Stomach (tissue), 9 donors: ENCODE measurements around the gene HTT. TPM values are rescaled to one million over a fixed set of nuclear protein-coding genes. Genes with fewer than 3 reads are reported as not detected.

Source experiments
- DNase-seq, 2 donors: peaks; one replicate each; pipeline versions ENCODE4 v3.0.0 to v3.0.0-alpha.2; 2013 to 2019
- H3K27ac ChIP-seq, 5 donors: fragments of 200-600 bp in 4 of 5; sonication (generic) in 4 of 5; one replicate each; pipeline ENCODE4 v1.5.1; 2013 to 2019; ENCODE audit warnings: mild to moderate bottlenecking in 1 of 5, moderate library complexity in 1 of 5
- H3K27me3 ChIP-seq, 3 donors: fragments of 200-600 bp; sonication (generic); one replicate each; pipeline ENCODE4 v1.5.1; 2017 to 2019; ENCODE audit warnings: mixed run types in 1 of 3
- H3K36me3 ChIP-seq, 4 donors: fragments of 200-600 bp; sonication (generic); 1 replicate in 3 of 4; 2 replicates in 1 of 4; pipeline ENCODE4 v1.5.1; 2016 to 2019
- H3K4me1 ChIP-seq, 4 donors: fragments of 200-600 bp; sonication (generic); one replicate each; pipeline ENCODE4 v1.5.1; 2016 to 2019
- H3K4me3 ChIP-seq, 4 donors: fragments of 200-600 bp; sonication (generic) in 3 of 4; one replicate each; pipeline ENCODE4 v1.5.1; 2016 to 2019; ENCODE audit warnings: mild to moderate bottlenecking in 1 of 4
- H3K9me3 ChIP-seq, 4 donors: fragments of 200-600 bp; sonication (generic); one replicate each; pipeline ENCODE4 v1.5.1; 2016 to 2019
- EP300 ChIP-seq: sonication (generic); formaldehyde crosslinking; IDR thresholded peaks from one replicate; pipeline ENCODE4 v1.6.1; 2017; ENCODE audit warnings: antibody characterized with exemption
- POLR2A ChIP-seq, 4 donors: fragments of 450-650 bp; IDR thresholded peaks; one replicate each; pipeline ENCODE4 v1.6.1; 2016; ENCODE audit warnings: antibody characterized with exemption in 4 of 4, control low read depth in 2 of 4, mild to moderate bottlenecking in 1 of 4, moderate library complexity in 1 of 4
- POLR2AphosphoS5 ChIP-seq, 3 donors: sonication (generic); formaldehyde crosslinking; IDR thresholded peaks; one replicate each; pipeline ENCODE4 v1.6.1; 2016; ENCODE audit warnings: antibody characterized with exemption in 3 of 3
- WGBS, 5 donors: extraction: QIAGEN DNeasy Blood & Tissue Kit in 3 of 5; methylation state at CpG; one replicate each; pipeline versions ENCODE4 v1.1.5 to v1.1.7; 2013 to 2018; 5-methylcytosine and 5-hydroxymethylcytosine counted together
- intact Hi-C: fragments of 100-400 bp; cut with DNase I; formaldehyde crosslinking; loops from one replicate; pipeline ENCODE4 v1.15.1; 2023; ENCODE audit warnings: low total_unique reads
- polyA plus RNA-seq, 3 donors: library from polyadenylated mRNA; stranded (reverse); fragments of 200-250 nt; gene quantifications; one replicate each; pipeline ENCODE4 v1.2.3, GENCODE V29; 2013
- total RNA-seq, 5 donors: library from RNA; depleted of rRNA; stranded (reverse); fragments of >200 nt; gene quantifications; one replicate each; pipeline versions ENCODE4 v1.1.0 to v1.2.3, GENCODE V29; 2014 to 2016
- TF ChIP-seq, protein P1 (sequence below), 7 experiments: fragments of 450-650 bp in 4 of 7; fragments of 200-600 bp in 3 of 7; sonication (generic) in 3 of 7; IDR thresholded peaks; one replicate each; pipeline ENCODE4 v1.5.1; 2016 to 2019; ENCODE audit warnings: antibody characterized with exemption in 7 of 7, control low read depth in 2 of 7, mild to moderate bottlenecking in 1 of 7
- donor health status: healthy with polysubstance abuse.
- donor health status: Bipolar disorder and iron deficiency.
- donor health status: healthy.

HTT gene
- total and polyA plus RNA-seq, 8 donors = 3.4 to 95.7 (median 41.6) TPM

DNA sequence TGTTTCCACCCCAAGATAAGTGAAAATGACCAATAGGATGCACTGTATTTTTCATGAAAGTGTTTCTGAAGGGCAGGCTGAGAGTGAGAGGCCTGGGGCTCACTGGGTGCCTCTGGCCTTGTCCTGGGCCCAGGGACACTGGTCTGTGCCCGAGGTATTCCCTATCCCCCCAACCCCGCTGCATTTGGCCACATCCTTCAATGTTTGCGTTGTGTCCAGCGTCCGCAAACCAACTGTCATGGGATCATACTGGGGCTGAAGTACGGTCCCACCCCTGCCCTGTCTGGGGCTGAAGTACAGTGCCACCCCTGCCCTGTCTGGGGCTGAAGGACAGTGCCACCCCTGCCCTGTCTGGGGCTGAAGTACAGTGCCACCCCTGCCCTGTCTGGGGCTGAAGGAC lies 152.5 kb downstream of the HTT start:
- DNase-seq = no peak
- Histone ChIP-seq H3K36me3 (peaks cover 74 to 95% (median 94%) of the 10 kb centered on the region in 4 donors), H3K4me3 (no peak overlapping the region), H3K9me3 (no peaks in the 10 kb centered on the region), H3K27ac (peak overlapping the region in 4 of 5 donors; percentile 17 to 74 (median 40)), H3K4me1 (peaks cover 0 to 15% (median 7%) of the 10 kb centered on the region in 4 donors), H3K27me3 (no peaks in the 10 kb centered on the region)
- 84 to 92% (median 84%) methylated on average over 2 to 6 of the region's 6 CpGs for WGBS, 5 donors
- no peak for TF ChIP-seq POLR2A (IDR thresholded peaks at IDR 0.05)
- TF ChIP-seq, protein P1, sequence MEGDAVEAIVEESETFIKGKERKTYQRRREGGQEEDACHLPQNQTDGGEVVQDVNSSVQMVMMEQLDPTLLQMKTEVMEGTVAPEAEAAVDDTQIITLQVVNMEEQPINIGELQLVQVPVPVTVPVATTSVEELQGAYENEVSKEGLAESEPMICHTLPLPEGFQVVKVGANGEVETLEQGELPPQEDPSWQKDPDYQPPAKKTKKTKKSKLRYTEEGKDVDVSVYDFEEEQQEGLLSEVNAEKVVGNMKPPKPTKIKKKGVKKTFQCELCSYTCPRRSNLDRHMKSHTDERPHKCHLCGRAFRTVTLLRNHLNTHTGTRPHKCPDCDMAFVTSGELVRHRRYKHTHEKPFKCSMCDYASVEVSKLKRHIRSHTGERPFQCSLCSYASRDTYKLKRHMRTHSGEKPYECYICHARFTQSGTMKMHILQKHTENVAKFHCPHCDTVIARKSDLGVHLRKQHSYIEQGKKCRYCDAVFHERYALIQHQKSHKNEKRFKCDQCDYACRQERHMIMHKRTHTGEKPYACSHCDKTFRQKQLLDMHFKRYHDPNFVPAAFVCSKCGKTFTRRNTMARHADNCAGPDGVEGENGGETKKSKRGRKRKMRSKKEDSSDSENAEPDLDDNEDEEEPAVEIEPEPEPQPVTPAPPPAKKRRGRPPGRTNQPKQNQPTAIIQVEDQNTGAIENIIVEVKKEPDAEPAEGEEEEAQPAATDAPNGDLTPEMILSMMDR (IDR thresholded peaks at IDR 0.05) = no peak
- no peak for TF ChIP-seq EP300
- no peak for TF ChIP-seq POLR2AphosphoS5 (IDR thresholded peaks at IDR 0.05)
- intact Hi-C loops = no loop called here

DNA sequence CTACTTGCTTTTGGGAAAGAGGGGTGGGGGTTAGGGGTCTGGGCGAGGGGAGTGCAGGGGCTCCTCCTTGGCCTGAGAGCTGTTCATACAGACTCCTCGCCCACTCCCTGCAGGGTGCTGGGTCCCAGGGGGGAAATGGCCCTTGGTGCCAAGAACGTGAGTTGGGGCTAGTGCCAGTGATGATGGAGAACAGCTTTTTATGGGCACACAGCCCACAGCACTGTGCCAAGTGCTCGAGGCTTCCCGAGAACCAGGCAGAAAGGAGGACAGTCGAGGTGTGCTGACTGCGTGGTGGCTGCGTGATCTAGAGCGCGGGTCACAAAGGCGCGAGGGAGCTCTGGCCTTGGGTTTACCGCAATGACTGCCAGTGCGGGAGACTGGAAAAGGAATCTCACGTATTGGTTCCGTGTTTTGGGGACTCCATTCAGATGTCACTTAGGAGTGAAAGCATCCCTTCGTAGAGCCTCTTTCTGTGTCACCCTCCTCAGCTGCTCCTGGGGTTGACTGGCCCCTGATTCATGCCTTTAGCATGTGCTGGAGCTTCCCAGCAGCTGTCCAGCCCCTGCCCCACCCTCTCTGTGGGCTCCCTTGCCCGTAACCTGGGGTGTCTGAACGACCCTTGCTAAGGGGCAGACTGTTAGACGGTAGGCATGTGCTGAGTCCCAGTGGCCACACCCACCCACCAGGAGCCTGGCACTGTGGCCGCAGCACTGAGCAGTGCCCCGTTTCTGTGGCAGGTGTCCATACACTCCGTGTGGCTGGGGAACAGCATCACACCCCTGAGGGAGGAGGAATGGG lies 153.6 kb downstream of the HTT start:
- 80 to 89% (median 85%) methylated on average over 23 of the region's 23 CpGs for WGBS, 5 donors
- no peak for DNase-seq
- no peak overlapping the region for H3K4me3 ChIP-seq
- TF ChIP-seq POLR2A (IDR thresholded peaks at IDR 0.05) (no peak), EP300 (no peak)
- H3K36me3 ChIP-seq = peaks cover 75 to 95% (median 94%) of the 10 kb centered on the region in 4 donors
- no peaks in the 10 kb centered on the region for H3K27me3 ChIP-seq
- no peaks in the 10 kb centered on the region for H3K9me3 ChIP-seq
- no peak overlapping the region for H3K27ac ChIP-seq
- intact Hi-C loops = no loop called here
- peaks cover 0 to 15% (median 7%) of the 10 kb centered on the region in 4 donors for H3K4me1 ChIP-seq

DNA sequence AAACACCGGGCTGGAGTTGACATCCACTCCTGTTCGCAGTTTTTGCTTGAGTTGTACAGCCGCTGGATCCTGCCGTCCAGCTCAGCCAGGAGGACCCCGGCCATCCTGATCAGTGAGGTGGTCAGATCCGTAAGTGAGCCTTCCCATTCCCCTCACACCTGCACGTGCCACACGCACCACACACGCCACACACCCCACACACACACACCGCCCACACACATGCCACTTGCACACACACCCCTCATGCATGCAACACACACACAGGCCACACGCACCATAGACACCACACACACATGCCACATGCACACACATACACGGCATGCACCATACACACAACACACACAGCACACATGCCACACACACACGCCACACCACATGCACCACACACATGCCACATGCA lies 154.4 kb downstream of the HTT start:
- TF ChIP-seq, protein P1 (IDR thresholded peaks at IDR 0.05) = no peak
- Histone ChIP-seq H3K4me3 (no peak overlapping the region), H3K4me1 (peaks cover 0 to 15% (median 7%) of the 10 kb centered on the region in 4 donors), H3K36me3 (peaks cover 71 to 95% (median 94%) of the 10 kb centered on the region in 4 donors), H3K27me3 (no peaks in the 10 kb centered on the region), H3K9me3 (no peaks in the 10 kb centered on the region), H3K27ac (no peak overlapping the region)
- WGBS, 5 donors = 89 to 98% (median 97%) methylated on average over 13 of the region's 13 CpGs
- no peak for DNase-seq
- intact Hi-C loops = no loop called here

DNA sequence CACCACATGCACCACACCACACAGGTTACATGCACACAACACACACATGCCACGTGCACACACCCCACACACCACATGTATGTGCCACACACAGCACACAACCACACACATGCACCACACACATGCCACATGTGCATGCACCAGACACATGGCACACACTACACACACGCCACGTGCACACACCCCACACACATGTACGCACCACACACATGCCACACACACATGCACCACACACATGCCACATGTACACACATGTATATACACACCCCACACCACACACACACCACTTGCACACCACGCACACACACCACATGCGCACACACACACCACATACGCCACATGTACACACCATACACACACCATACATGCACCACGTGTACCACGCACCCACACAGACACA lies 154.8 kb downstream of the HTT start:
- H3K27me3 ChIP-seq = no peaks in the 10 kb centered on the region
- H3K9me3 ChIP-seq = no peaks in the 10 kb centered on the region
- H3K4me1 ChIP-seq = peaks cover 0 to 15% (median 7%) of the 10 kb centered on the region in 4 donors
- TF ChIP-seq, protein P1 (IDR thresholded peaks at IDR 0.05) = no peak
- TF ChIP-seq POLR2AphosphoS5 (IDR thresholded peaks at IDR 0.05) (no peak), EP300 (no peak), POLR2A (IDR thresholded peaks at IDR 0.05) (no peak)
- peaks cover 71 to 95% (median 94%) of the 10 kb centered on the region in 4 donors for H3K36me3 ChIP-seq
- no peak for DNase-seq
- WGBS, 5 donors = 96 to 99% (median 97%) methylated on average over 8 to 9 of the region's 9 CpGs
- H3K27ac ChIP-seq = no peak overlapping the region
- intact Hi-C loops = no loop called here
- no peak overlapping the region for H3K4me3 ChIP-seq

DNA sequence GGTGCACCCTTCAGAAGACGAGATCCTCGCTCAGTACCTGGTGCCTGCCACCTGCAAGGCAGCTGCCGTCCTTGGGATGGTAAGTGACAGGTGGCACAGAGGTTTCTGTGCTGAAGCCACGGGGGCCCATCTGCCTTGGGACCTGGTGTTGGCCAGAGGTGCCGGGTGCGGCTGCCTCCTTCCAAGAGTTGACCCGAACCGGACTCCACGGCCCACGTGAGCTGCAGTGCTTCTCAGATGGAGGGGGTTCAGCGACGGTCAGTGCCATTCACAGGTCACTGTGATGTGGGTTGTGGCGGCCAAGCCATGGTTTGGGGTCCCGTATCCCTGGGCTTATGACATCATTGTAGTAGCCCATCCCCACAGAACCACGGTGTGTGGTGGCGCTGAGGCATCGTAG lies 155.5 kb downstream of the HTT start:
- Histone ChIP-seq H3K4me1 (peaks cover 0 to 15% (median 7%) of the 10 kb centered on the region in 4 donors), H3K36me3 (peaks cover 71 to 95% (median 94%) of the 10 kb centered on the region in 4 donors), H3K9me3 (no peaks in the 10 kb centered on the region), H3K4me3 (no peak overlapping the region), H3K27me3 (no peaks in the 10 kb centered on the region), H3K27ac (no peak overlapping the region)
- TF ChIP-seq POLR2AphosphoS5 (IDR thresholded peaks at IDR 0.05) (no peak), EP300 (no peak), POLR2A (IDR thresholded peaks at IDR 0.05) (no peak)
- DNase-seq = no peak
- WGBS, 5 donors = 96 to 100% (median 97%) methylated on average over 6 to 17 of the region's 17 CpGs
- intact Hi-C loops = no loop called here
